NCI-H128 (cell line): ENCODE results near the gene STX2.
"Not testable (repeated sequence)": the region's sequence is repeated elsewhere in the genome, so short reads cannot be mapped to it uniquely, and the experiment has no call there.

Source experiments
- DNase-seq: peaks from one replicate; lab custom pipeline; 2025; ENCODE audit not compliant: unreplicated experiment; lab: John Stamatoyannopoulos, UW

Gene STX2

DNA sequence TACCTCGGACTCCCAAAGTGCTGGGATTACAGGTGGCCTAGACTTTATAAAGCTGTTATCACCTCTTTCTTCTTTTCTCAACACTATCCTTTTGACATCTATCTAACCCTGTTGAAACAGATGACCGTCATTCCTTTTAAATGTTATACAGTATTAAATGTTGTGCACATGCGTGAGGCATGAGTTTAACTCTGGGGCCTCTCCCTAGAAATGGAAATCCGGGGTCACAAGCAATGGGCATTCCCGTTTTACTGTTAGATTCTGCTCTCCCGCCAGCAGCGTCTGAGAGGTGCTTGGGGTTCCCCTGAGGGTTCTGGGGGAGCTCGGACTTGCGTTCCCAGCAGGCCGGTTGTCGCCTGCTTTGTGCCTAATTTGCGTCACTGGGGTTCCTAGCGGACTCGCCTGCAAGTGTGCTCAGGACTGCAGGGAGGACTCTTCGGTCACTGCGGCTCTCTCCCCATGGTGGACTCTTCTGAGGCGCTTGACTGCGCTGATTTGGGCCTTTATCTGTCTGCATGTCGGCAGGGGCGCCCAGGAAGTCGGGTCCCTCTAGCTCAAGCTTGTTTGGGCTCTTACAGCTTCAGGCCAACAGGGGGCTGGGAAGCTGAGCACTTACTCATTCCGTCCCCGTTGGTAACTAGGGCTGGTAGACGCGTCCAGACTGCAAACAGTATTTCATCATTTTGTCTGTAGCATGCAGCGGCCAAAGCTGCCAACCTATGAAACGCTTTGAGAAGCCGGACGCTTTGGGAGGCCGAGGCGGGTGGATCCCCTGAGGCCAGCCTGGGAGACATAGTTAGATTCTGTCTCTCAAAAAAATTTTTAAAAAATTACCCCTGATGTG is 31.6 kb upstream of the STX2 start:
- DNase-seq = no peak

DNA sequence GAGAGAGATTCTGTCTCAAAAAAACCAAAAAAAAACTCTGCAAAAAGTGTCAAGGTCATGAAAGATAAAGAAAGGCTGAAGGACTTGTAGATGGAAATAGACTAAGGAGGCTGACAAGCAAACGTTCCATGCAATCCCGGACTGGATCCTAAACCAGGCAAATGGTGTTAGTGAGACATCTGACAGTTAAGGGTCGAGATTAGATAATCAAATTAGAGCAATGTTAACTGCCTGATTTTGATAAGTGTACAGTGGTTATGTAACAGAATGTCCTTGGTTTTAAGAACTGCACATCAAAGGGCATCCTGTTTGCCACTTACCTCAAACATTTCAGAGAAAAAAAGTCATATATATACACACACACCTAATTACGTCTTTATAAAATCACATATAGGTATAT is 29.4 kb upstream of the STX2 start:
- no peak for DNase-seq

DNA sequence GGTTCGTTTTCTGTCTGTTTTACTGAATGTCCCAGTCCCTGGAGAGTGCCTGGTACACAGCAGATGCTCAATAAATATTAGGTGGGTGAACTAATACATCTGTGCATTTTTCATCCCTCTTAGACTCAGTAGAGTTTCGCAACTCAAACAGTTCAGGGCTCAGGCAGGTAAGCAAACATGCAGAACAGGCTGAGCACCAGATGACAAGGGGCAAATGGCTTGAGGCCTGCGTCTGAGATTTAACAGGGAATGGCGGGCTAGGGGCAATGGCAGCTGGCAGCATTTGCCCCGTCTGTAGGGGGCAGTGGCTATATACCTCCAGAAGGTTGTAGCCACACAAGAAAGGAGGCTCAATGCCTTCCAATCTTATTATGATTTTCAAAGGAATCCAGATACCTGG is 24.2 kb upstream of the STX2 start:
- no peak for DNase-seq

DNA sequence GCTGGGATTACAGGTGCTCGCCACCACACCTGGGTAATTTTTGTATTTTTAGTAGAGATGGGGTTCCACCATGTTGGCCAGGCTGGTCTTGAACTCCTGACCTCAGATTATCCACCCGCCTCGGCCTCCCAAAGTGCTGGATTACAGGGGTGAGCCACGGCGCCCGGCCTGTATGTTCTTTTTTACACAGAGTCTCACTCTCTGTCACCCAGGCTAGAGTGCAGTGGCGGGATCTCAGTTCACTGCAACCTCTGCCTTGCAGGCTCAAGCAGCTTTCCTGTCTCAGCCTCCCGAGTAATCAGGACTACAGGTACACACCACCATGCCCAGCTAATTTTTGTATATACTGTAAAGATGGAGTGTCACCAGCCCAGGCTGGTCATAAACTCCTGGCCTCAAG is 23.7 kb upstream of the STX2 start:
- DNase-seq = not testable (repeated sequence)

DNA sequence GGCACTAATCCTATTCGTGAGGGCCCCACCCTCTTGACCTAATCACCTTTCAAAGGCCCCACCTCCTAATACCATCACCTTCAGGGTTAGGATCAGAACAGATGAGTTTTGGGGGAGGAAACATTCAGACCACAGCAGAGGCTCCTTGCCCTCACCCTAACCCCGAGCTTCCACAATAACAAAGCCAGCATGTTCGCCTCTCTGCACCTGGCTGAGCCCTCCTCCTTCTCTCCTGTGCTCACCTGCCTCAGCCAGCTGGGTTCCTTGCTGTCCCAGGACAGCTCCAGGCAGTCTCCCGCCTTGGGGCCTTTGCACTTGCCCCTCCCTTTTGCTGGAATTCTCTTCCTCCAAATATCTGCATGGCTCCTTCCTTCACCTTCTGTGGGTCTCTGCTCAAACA is 23.1 kb upstream of the STX2 start:
- no peak for DNase-seq

DNA sequence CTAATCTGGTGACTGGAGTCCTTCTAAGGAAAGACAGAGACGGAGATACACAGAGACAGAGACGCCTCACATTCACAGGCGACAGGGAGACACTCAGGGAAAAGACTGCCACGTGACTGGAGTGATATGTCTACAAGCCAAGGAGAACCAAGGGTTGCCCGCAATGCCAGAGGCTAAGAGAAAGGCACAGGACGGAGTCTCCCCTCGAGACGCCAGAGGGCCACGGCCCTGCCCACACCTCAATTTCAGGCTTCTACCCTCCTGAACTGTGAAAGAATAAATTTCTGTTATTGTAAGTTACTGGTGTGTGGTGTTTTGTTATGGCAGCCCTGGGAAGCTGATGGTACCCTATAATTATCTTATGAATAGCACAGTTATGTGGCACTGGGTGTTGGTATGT is 21.3 kb upstream of the STX2 start:
- no peak for DNase-seq

DNA sequence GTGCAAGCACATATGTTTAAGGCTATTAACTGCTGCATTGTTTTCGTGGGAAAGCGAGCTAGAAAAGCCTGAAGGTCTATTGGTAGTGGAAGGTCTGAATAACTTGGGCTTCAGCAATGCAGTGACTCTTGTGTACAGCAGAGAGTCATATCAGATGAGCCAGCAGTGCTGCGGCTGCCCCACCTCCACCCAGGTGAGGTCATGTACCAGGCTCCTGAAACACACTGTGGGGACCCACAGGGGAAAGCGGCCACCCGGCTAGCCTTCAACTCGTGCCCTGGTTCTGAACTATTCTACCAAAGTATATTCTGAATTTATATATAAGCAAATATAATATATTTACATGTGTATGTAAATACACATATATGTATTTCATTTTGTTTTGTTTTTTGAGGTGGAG is 20.1 kb upstream of the STX2 start:
- no peak for DNase-seq

DNA sequence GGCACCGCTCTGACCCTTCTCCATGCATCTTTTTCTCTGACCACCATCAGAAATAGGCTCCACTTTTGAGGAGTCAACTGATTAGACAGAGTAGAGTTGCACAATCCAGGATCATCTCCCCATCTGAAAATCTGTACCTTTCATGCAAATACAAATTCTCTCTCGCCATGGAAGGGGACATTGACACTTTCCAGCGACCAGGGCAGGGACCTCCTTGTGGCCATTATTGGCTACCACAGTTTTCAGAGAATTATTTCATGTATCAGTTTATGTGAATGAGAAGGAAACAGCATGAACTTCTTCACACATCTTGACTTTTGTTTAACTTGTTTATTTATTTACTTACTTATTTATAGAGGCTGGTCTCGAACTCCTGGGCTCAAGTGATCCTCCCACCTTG is 19.0 kb upstream of the STX2 start:
- DNase-seq = no peak

DNA sequence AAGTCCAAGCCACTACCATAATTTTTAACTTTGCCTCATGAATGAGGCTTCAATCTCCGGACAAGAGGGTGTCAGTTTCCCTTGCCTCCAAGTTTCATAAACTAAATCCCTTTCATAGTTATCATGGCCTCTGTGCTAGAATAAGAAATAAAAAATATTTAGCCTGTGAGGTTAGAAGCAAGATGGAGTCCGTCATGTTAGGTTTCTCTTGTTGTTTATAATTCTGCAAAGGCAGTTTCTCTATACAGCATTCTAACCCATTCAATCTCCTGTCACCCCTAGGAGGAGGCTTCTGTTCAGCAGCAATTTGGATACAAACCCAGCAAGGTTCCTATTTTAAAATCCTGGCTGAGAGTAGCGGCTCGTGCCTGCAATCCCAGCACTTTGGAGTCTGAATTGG is 17.0 kb upstream of the STX2 start:
- no peak for DNase-seq

DNA sequence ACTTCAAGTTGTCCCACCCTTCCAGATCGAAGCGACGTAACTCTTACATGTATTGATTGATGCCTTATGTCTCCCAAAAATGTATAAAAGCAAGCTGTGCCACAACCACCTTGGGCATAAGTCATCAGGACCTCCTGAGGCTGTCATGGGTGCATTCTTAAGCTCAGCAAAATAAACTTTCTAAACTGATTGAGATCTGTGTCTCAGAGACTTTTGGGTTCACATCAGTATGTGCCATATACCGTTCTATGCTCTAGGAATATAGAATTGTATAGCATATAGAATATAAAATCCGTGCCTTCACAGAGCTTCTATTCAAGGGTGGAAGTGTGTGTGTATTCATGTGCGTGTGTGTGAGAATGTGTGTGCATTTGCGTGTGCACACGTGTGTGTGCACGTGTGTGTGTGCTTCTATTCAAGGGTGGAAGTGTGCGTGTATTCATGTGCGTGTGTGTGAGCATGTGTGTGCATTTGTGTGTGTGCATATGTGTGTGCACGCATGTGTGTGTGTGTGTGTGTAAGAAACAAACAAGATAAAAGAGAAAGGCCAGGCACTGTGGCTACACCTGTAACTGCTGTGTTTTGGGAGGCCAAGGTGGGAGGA is 11.5 kb upstream of the STX2 start:
- DNase-seq = no peak

DNA sequence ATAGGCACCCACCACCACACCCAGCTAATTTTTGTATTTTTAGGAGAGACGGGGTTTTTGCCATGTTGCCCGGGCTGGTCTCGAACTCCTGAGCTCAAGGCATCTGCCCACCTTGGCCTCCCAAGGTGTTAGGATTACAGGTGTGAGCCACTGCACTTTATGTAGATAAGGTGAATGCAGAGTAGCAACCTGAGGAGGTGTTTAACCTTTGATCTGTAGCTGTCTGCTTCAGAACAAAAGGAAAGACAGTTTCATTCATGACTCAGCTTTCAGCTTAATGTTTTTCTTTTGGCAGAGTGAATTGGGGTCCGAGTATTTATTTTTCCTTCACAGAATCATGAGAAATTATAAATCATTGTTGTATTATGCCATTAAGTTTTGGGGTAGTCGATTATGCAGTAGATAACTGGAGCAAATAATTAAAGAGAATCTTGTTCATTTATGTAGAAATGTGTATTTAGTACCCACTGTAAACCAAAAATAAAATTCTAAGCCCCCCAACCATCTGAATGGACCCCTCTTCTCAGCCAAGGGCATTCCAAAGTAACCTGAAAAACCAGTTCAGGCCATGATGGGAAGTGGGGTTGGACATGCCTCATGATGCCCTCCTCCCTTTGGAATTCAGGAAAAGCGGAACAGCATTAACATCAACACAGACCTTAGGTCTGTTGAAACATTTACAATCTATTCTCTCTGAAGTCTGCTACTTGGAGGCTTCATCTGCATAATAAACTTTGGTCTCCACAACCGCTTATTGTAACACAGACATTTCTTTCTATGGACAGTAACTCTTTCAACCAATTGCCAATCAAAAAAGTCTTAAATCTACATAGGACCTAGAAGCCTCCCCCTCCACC is 10.7 kb upstream of the STX2 start:
- no peak for DNase-seq

DNA sequence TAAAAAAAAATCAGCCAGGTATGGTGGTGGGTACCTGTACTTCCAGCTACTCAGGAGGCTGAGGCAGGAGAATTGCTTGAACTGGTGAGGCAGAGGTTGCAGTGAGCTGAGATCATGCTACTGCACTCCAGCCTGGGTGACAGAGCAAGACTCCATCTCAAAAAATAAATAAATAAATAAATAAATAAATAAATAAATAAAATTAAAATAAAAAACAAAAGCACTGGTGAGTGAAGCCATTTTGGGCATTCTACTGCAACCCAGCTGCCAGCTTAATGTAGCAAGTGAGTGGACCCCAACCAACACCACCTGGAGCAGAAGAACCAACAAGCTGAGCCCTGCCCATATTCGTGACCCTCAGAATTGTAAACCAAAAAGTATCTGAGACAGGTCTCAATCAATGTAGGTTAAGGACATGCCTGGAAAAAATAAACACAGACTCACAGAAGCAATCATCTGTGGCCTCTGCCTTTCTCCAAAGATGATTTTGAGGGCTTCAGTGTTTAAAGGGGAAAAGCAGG is 9.8 kb upstream of the STX2 start:
- not testable (repeated sequence) for DNase-seq

DNA sequence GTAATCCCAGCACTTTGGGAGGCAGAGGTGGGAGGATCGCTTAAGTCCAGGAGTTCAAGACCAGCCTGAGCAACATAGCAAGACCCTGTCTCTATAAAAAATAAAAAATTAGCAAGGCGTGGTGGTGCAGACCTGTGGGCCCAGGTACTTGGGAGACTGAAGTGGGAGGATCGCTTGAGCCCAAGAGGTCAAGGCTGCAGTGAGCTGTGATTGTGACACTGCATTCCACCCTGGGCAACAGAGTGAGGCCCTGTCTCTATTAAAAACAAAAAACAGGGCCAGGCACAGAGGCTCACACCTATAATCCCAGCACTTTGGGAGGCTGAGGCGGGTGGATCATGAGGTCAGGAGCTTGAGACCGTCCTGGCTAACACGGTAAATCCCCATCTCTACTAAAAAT is 9.1 kb upstream of the STX2 start:
- not testable (repeated sequence) for DNase-seq

DNA sequence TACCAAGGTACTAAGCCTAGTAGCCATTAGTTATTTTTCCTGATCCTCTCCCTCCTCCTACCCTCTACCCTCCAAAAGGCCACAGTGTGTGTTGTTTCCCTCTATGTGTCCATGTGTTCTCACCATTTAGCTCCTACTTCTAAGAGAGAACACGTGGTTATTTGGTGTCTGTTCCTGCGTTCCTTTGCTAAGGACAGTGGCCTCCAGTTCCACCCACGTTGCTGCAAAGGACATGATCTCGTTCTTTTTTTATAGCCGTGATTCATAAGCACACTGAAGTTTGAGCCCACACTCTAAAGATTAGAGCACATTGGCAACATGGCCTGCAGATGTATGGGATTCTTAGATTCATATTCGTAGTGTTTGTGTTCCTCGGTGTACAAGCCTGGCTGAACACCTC is 8.1 kb upstream of the STX2 start:
- no peak for DNase-seq

DNA sequence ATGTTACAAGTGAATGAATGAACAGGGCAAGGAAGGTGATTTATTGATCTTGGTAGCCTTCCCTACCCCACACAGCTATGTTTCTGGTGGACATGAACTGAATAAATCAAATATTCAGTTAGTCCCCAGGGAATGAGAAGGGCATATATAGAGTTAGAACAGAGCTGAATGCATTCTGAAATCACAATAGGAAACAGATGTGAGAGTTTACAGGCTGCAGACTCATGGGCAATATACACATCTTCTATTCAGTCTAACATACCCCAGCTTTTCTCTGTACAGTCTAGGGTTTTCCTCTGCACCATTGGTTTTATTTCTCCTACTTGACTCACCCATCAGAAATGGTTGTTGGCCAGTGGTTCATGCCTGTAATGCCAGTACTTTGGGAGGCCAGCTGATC is 7.3 kb upstream of the STX2 start:
- DNase-seq = no peak

DNA sequence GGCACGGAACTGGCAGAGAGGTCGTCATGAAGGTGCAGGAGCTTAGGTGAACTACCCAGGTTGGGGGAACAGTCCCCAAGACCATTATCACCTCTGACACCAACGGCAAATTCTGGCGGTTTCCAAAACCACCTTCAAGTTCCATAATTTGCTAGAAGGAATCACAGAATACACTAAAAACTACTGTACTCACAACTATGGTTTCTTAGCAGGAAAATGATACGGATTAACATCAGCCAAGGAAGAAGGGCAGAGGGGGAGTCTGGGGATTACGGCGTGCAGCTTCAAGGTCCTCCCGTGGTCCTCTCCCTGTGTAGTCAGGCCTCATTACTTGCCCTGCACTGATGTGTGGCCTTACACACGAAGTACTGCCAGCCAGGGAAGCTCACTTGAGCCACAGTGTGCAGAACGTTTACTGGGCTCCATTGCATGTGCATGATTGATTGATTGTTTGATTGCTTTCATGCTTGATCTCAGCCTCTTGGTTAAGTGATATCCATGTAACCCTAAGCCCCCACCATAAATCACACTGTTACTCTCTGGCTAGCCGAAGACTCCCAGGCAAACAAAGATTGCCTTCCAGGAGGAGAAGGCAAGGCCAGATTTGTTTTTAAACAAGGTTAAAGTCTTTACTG is 837 bp upstream of the STX2 start:
- no peak for DNase-seq

DNA sequence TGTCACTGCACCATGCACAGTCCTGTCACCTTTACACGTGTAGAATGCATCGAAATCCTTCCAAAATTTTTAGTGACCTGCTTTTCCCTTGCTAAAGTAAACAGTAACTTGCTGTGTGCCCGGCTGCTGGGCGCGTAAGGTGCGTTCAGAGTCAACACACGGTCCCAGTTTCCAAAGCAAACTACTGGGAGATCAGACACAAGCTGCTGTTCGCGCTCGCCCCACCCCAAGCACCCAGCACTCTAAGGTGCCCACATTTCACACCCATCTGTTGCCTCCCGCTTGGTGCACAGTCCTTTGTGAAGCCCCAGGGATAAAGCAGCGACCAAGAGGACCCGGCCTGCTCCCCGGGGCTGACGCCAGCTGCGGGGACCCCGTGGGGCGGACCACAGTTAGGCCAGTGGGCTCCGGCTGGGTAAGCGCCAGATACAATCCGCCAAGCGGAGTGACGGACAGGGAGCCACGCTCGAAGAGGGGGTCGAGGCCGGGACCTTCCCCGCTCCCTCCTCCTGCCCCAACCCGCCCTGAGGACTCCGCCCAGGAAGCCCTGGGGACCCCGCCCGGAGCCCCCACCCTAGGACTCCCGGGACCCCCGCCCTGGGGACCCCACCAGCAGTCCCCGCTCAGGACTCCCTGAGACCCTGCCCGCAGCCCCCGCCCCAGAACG is 633 bp downstream of the STX2 start:
- no peak for DNase-seq

DNA sequence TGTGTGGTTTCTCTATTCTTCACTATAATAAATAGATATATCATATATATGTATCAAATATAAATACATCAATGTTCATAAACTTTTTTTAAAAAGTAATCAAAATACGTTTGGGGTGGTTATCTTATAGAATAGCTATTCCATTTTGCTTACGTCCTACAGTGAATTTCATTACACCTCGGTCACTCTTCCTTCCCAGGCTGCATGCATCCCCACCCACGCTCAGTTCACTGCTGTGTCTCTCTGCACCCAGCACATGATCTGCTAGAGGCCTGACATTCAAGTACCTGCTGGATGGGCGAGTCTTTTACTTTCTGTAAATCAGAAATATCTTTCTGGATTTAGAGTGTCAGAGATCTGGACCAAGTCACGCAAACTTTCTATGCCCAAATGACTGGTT is 3.6 kb downstream of the STX2 start:
- no peak for DNase-seq

DNA sequence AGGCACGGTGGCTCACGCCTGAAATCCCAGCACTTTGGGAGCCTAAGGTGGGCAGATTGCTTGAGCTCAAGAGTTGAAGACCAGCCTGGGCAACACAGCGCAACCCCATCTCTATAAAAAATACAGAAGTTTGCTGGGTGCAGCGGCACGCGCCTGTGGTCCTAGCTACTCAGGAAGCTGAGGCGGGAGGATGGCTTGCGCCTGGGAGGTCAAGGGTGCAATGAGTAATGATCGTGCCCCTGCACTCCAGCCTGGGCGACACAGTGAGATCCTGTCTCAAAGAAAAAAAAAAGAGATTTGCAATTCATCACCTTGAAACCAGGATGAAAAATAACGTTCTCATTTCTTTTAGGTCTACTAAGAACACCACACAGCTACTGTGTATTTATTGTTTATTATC is 4.0 kb downstream of the STX2 start:
- DNase-seq = no peak

DNA sequence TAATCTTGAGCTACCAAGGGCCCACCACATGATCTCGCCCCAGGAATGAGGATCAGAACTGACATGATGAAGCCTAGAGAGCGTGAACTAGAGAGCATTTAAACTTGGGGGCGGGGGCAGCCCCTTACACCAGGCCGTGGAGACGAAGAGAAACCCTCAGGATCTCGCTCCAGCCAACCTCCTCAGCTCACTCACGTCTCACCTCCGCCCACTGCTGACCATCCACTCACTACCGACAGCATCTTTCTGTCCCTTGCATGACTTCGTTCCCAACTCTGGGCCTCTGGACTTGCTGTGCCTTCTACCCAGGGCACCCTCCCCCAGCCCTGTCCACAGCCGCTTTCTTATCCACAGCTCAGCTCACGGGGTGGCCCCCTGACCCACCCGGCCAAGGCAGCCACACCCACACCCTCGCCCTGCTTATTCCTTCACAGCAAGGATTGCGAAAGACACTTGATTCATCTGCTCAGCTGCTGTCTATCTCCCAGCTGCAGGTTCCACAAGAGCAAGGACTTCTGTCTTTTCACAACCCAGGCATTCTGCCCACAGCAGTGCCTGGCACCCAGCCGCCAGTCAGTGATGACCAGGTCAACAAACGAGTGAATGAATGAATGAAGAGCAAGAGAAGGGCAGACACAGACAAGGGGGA is 6.4 kb downstream of the STX2 start:
- no peak for DNase-seq
